ENCODE results near the gene ORAI1.
"Not testable (repeated sequence)": the region's sequence is repeated elsewhere in the genome, so short reads cannot be mapped to it uniquely, and the experiment has no call there.

The ORAI1 gene

DNA sequence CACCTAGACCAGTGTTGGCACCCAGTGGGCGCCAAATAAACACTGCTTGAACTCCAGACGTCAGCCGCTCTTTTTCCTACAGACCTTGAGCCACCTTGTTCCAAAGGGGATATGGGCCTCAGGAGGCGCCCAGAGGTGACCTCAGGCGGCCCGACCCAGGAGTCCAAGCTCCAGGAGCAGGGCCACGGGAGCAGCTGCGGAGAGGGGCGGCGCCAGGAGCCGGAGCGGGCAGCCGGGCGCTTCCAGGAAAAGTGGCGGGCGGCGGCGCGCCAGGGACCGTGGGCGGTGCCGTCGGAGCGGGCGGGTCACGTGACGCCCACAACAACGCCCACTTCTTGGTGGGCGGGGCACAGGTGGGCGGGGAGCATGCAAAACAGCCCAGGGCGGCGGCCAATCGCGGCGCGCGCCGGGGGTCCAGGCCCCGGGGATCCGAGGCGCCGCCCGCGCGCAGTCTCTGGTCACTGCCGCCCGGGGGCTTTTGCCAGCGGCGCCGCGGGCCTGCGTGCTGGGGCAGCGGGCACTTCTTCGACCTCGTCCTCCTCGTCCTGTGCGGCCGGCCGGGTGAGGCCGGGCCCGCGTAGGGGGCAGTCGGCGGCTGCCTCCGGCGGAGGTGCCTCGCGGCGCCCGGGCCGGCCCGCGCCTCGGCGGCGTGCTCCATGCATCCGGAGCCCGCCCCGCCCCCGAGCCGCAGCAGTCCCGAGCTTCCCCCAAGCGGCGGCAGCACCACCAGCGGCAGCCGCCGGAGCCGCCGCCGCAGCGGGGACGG lies at the start of gene ORAI1:
ORAI1 (plus strand) TSS at position 444 of the 766 bp plus-strand sequence.
- DNase-seq (ENCODE audit: low read depth) = peak; percentile 96

DNA sequence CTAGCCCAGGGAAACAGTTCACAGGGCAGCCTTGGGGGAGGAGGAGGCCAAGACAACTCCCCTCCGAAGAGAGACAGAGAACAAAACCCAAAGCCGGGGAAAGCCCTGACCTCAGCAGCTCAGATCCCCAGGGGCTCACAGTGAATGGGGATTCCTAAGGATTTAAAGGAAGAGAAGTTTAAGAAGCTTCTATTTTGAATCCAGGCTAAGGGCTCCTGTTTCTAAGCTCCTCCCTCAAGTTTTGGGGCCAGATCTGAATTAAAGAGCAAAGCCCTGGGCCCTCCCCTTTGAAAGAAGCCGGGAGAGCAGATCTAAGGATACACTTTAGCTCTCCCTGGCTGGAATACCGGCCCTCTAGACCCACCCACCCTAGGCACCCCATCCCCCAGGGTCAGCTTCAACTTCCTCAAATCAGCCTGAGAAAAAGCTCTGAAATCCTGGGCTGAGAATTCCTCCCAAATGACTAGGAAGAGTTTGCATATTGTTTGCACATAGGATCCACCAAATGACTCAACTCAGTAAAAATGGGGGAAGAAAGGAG lies 49.4 kb upstream of the ORAI1 start:
- no peak for DNase-seq (ENCODE audit: low read depth)

DNA sequence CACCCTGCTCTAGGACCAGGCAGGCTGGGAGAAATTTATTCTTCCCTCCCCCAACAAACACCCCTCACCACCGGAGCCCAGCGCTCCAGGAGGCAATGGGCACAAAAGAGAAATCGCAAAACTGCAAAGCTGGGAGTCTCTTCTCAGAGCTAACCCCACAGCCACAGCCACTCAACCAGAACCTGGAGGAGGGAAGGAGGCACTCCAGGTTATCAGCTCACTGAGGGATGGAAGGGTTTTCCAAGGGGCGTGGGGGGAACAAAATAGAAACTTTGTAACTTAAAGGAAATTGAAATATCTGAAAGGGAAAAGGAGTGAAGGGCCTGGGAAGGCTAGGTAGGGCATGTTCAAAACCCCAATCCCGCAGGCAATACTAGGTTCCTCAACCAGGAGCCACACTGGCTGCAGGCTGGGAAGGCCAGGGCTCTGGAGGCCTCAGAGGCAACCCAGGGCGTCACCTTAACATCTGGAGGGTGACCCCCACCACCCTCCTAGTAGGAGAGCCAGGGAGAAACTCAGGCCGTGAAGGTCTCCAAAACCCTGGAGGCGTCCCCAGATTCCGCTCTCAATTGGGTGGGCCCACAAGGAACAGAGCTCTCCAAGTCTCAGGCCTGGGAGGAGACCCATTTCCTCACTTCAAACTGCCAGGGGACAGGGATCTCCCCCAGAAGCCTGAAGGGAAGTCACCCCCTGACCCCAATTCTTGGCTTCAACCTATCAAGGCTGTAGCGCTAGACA lies 48.7 kb upstream of the ORAI1 start:
- no peak for DNase-seq (ENCODE audit: low read depth)

DNA sequence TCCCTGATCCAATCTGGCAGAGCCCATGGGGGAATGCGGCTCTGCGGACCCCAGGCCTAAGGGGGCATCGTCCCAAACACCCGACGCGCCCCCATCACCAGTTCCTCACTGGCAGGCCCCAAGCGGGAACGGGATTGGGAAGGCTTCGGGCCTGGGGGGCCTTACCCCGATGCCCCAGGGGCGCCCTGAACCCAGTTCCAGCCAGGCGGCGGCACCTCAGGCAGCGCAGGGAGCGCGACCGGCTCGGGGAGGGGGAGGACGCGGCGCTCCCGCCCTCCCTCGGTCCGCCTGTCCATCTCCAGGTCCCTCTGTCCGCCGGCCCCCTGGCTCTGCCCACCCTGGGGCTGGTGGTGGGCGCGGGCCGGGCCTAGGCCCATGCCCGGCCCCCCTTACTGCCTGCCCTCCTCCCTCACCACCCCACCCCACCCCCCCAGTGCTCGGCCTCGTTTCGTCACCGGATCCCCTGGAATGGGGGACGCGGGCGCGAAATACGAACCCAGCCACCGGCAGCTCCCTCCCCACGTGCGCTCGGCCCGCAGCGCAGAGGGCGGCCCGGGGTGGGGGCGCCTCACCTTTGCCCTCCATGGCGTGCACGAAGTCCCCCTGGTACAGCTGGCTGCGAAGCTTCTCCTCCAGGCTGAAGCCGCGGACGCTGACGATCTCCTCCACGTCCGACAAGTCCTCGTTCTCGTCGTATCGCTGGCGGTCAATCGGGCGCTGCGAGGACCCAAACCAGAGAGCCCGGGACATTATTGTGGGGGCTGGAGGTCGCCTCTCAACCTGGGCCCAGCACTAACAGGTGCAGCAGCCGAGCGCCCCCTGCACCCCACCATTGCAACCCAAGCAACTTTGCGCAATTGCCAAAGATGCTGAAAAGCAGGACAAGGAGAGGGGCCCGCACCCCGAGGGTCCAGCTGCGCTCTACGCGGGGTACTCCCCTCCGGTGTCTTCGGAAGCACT lies 47.8 kb upstream of the ORAI1 start:
- DNase-seq (ENCODE audit: low read depth) = no peak

DNA sequence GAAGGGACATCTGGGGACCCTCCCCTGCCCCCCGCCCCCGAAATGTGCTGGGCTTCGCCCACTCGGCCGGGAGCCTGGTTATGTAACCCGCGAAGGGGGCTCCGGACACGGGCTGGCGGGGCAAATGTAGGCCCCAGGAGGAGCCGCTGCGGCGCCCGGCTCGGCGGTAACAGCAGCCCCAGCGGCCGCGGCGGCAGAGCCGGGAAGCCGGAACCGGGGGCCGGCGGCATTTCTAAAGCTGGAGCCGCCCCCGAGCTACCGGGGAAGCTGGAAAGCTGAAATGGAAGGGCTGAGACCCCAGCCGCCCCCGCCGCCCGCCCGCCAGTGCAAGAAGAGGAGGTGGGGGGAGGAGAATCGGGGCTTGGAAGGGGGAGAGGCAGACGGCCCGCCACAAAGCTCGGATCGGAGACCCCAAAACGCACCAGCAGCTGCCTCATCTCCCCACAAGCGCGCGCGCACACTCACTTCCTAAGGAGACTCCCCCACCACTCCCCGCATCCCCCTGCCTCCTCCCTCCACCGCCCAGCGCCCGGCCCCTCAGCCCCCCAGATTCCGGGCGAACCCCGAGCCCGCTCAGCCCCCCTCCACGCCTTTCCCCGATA lies 47.0 kb upstream of the ORAI1 start:
- peak; percentile 34 for DNase-seq (ENCODE audit: low read depth)

DNA sequence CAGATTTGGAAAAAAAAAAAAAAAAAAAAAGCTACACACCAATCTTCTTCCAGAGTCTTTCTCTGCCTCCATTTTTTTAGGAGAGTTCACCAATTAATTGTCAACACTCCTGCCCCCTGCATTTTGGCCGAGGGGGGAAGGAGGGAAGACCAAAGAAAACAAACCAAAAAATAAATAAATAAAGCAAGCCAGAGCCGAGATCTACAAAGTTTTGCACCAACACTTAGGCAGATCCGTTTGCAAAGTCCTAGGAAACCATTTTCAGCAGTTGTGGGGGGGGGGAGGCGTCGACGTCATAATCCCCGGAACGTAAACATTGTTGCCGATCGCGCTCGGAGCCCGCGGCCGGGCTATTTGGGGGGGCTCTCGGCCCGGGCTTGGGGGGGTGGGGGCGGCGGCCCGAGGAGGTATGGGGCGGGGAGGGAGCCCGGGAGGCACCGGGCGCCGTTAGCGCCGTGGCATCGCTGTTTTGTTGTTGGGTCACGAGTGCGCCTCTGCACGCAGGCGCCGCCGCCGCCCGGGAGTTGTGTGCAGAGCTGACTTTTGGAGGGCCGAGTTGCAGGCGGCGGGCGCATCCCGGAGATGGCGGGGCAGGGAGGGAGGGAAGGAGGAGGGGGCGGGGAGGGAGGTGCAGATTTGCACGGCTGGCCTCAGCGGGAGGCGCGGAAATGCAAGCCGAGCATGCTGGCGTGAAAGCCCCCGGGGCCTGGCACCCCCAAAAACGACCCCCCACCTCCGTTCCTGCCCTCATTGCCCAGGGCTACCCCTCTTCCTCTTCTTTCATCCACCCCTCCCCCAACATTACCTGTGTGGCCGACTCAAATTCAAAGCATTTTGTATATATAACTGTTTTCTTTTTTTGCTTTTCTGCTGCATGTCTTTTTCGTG lies 46.1 kb upstream of the ORAI1 start:
- DNase-seq (ENCODE audit: low read depth) = peak; percentile 72

DNA sequence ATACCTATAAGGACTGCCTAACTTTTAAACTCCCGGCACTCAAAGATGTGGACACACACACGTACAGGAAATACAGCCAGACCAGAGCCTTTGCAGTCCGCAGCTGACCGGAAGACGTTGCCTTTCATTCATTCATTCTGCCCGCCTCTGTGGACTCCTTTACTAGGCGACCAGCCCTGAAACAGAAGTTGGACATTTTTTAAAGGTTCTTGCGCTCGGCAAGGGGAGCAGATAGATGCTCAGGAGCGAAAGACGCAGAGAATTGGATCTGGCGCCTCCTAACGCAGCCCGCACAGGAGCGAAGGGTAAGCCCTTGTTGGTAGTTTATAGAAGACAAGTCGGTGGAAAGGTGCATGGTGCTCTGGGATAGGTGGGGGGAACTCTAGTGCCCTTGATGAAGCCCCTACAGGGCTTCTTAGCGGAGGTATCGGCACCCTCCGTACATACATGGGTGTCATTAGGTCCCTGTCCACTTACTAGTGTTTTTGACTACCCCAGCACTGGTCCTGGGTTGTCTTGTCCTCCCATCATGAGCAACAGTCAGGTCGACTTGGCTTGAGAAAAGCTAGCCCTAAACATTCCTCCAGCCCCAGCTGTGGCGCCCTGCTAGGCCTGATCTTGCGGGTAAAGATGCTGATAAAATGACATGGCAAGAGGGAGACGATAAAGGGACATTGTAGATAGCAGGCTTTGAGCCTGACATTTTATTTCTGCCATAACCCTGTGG lies 45.2 kb upstream of the ORAI1 start, which contains the start of gene KDM2B:
KDM2B (minus strand) TSS at position 65 of the 727 bp plus-strand sequence. CDS start 112 bp downstream, outside the sequence.
- DNase-seq (ENCODE audit: low read depth) = no peak

DNA sequence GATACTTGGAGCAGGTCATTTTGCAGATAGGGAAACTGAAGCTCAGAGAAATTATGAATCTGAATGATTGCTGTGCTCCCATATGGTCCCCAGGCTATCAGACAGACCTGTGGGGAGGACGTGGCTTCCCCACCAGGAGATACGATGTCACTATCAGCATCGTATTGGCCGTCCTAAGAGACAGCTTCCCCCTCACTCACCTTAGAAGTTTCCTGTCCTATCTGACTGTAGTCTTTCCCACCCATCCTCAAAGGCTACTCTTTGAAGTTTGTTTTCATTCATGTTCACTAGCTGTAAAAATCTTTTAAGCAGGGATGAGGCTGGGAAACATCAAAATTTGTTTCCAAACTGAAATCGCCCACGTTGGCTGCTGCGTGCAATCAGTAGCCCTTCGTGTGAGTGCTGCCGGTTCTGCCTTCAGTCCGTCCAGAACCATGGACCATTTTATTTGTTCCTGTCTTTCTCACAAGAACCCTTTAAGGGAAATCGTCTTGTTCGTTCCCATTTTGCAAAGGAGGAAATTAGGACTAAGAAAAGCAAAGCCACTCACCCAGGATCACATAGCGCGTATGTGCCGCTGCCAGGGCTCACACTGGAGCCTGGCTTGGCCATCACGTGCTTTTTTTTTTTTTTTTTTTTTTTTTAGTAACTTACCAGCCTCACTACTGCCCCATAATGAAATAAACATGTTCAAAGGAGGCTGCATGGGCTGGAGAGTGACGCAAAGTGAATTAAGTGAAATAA lies 44.5 kb upstream of the ORAI1 start:
- no peak for DNase-seq (ENCODE audit: low read depth)

DNA sequence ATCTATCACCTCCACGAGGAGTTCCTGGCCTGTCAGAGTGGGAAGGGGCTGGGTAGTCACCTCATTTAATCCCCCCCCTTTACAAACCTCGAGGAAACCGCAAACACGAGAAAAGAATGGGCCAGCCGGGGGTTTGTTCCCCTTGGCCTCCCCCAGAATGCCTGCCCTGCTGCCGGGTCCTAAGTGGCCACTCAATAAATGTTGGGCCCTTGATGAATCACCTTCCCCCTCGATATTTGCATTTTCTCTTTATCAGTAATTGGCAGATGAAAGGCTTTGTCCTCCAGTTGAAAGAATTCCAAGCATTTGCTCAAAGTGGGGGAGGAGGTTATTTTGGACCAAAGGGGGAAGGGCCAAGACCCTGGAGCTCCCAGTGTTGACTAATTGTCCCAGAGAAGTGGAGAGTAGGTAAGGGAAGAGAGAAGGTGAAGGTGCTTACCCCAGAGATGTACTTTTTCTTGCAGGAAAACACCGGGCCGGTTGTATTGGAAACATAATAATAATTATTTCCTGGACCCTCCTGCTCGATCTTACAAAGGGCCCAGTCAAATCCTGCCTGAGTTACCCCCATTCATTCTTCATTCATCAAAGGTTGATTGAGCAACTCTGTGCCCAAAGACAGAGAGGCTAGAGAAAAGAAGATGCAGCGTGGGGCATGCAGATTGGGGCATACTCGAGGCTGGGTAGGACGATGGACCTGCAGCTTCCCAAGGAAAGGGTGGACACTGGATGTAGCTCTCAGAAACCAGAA lies 43.6 kb upstream of the ORAI1 start:
- DNase-seq (ENCODE audit: low read depth) = no peak

DNA sequence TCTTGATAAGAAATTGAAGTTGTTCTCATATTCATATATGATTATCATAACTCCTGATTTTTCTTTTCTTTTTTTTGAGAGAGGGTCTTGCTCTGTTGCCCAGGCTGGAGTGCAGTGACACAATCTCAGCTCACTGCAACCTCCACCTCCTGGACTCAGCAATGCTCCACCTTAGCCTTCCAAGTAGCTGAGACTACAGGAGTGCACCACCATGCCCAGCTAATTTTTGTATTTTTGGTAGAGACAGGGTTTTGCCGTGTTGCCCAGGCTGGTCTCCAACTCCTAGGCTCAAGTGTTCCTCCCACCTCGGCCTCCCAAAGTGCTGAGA lies 43.0 kb upstream of the ORAI1 start:
- DNase-seq (ENCODE audit: low read depth) = not testable (repeated sequence)

DNA sequence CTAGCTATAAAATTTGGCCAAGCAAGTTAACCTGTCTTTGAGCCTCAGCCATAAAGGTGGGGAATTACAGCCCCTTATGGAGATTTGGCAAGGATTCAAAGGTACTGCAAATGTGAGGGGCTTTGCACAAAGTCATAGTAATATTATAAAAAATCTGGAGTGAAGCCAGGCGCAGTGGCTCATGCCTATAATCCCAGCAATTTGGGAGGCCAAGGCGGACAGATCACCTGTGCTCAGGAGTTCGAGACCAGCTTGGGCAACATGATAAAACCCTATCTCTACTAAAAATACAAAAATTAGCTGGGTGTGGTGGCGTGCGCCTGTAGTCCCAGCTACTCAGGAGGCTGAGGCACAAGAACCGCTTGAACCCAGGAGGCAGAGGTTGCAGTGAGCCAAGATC lies 41.4 kb upstream of the ORAI1 start:
- DNase-seq (ENCODE audit: low read depth) = not testable (repeated sequence)

DNA sequence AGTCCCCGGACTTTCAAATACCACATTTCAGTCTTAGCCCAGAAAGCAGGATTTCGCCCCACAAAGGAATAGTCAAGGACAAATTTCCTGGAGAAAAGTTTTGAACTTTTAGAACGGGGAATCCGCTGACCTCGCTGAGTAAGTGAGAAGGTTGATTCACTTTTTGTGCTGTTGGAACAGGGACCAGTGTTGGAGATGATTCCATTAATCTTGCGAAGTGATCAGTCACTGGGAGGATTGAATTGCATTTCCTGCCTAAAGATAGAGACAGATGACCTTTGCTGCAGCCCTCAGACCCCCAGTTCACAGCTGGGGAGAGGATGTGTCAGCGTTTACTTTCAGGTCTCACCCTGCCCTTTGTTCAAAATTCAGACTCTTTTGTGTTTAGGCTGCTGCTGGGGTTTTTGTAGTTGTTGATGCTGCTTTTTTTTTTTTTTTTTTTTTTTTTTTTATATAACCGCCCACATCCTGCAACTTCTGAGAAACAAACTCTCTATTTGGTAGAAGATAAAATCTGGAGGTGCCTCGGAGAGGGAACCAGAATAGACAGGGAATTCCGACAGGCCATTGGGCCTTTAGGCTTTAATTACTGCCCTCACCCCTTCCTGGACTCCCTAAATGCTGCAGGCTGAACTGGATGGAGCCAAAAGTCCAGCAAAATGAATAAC lies 35.7 kb upstream of the ORAI1 start:
- DNase-seq (ENCODE audit: low read depth) = peak; percentile 53

DNA sequence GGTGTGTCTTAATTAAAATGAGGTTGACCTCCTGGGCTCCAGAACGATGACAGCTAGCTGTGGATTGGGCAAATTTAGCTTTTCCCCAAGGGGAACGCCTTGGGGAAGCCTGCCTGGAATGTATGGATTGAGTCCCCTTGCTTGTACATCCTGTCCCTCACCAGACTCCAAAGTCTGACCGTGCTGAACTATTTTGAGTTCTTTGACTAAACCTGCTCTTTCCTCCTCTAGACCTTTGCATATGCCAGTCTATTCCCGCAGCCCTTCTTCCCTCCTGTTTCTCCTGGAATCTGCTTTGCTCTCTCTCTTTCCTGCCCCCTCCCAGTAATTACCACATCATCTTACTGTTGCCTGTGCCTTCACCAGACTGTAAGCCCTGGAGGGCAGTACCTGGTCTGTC lies 34.0 kb upstream of the ORAI1 start:
- DNase-seq (ENCODE audit: low read depth) = no peak

DNA sequence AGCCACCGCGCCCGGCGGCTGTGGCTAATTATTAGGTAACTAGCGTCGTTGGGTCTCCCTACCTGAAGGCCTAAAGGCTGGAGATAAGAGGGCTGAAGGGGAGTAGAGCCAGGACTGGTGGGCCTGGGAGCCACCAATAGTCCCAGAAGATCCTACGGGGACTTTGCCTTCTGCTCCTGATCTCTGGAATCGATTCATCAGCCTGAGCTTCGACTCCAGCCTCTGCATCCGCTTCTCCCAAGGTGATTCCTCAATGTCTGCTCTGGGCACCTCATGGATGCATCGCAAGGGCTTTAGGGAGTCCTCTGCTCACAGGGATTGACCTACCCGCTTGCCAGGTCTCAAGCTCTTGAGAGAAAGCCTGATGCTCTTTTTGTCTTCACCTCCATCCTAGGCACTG lies 30.8 kb upstream of the ORAI1 start:
- DNase-seq (ENCODE audit: low read depth) = no peak

DNA sequence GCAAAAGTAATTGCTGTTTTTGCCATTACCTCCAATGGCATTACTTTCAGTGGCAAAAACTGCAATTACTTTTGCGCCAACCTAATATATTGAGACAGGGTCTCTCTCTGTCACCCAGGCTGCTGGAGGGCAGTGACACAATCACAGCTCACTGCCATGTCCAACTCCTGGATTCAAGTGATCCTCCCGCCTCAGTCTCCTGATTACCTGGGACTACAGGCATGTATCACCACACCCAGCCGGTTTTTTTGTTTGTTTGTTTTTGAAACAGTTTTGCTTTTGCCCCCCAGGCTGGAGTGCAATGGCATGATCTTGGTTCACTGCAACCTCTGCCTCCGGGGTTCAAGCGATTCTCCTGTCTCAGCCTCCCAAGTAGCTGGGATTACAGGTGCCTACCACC lies 29.8 kb upstream of the ORAI1 start:
- no peak for DNase-seq (ENCODE audit: low read depth)

DNA sequence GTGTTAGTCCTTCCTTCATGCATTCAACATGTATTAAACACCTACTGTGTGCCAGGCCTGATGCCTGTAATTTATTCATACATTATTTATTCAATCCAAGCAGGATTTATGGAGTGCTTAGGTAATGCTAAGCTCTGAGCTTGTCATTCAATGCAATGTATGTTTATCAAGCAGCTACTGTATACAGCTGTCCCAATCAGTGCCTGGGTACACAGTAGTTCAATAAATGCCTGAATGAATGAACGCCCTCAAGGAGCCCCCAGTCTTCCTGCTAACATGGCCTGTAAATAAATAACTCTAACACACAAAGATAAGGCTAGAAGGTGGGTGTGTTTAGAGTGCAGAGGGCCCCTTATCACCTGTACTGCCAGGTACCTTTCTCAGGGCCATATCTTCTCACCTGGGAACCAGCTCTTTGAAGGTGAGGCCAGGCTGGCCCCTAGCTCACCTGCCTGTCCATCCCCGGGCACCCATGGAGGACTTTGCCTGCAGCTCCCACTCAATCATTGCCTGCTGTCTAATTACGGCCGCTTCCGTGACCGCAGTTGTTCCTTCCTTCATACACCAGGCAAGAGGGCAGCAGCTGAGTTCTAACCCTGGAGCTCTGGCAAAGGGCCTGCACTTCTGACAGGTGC lies 25.5 kb upstream of the ORAI1 start:
- no peak for DNase-seq (ENCODE audit: low read depth)

DNA sequence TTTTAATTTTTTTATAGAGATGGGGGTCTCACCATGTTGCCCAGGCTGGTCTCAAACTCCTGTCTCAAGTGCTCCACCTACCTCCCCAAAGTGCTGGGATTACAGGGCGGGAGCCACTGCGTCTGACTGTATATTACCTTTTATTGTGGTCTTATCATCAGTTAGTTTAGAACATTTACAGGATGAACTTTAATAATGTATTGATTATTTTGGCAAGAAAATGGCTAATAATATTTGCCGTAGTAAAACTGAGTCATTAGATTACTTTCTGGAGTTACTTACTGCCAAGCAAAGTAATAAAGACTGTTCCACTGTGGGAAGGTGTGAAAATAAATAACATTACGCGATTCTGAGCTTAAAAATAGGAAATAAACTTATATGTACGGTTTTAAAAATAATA lies 23.6 kb upstream of the ORAI1 start:
- no peak for DNase-seq (ENCODE audit: low read depth)
